ENCODE measurements around the gene ZNF341. TPM values are rescaled to one million over a fixed set of nuclear protein-coding genes. Genes with fewer than 3 reads are reported as not detected.
A peak's percentile ranks its signal among the peaks of the same experiment; 100 is the strongest.

ZNF341 gene
- total and polyA plus RNA-seq, 8 donors, result 3.4 to 5.2 (median 4.2) TPM

- Histone ChIP-seq H3K27me3 (no peaks in the 10 kb centered on the region), H3K36me3 (peaks cover 0 to 11% of the 10 kb centered on the region in 2 donors), H3K4me3 (no peak overlapping the region), H3K4me1 (peaks cover 14 to 28% of the 10 kb centered on the region in 2 donors), H3K9me3 (no peaks in the 10 kb centered on the region), H3K27ac (peak overlapping the region; percentile 3 to 21)
- TF ChIP-seq CTCF (IDR thresholded peaks at IDR 0.05), result no peak
- intact Hi-C loops (cut with DNase I), result no loop called here
- DNase-seq, result peak in 3 of 4 donors; percentile 26 to 65 (median 34)
- no peak for ATAC-seq
Measured at GRCh38 chr20:33793011-33793931, 61.5 kb downstream of the ZNF341 start.

- no peaks in the 10 kb centered on the region for H3K9me3 ChIP-seq
- H3K27ac ChIP-seq, result peak overlapping the region in 1 of 2 donors; percentile 33
- peaks cover 3 to 20% of the 10 kb centered on the region in 2 donors for H3K4me1 ChIP-seq
- H3K27me3 ChIP-seq, result no peaks in the 10 kb centered on the region
- H3K4me3 ChIP-seq, result no peak overlapping the region
- H3K36me3 ChIP-seq, result peaks cover 0 to 3% of the 10 kb centered on the region in 2 donors
- no peak for TF ChIP-seq CTCF (IDR thresholded peaks at IDR 0.05)
- intact Hi-C loops (cut with DNase I), result no loop called here
- DNase-seq (peak in 2 of 4 donors; percentile 64 to 83), ATAC-seq (peak; percentile 92)
Measured at GRCh38 chr20:33796263-33796906, 64.6 kb downstream of the ZNF341 start.

GRCh38 chr20:33796907-33797544, 65.2 kb downstream of the ZNF341 start:
- Histone ChIP-seq H3K27me3 (no peaks in the 10 kb centered on the region), H3K9me3 (no peaks in the 10 kb centered on the region), H3K27ac (no peak overlapping the region), H3K4me1 (peaks cover 3 to 18% of the 10 kb centered on the region in 2 donors), H3K4me3 (no peak overlapping the region), H3K36me3 (no peaks in the 10 kb centered on the region)
- ATAC-seq, result no peak
- DNase-seq, result no peak
- intact Hi-C loops (cut with DNase I), result no loop called here
- TF ChIP-seq CTCF (IDR thresholded peaks at IDR 0.05), result no peak

- Histone ChIP-seq H3K27me3 (no peaks in the 10 kb centered on the region), H3K9me3 (no peaks in the 10 kb centered on the region), H3K27ac (no peak overlapping the region), H3K36me3 (no peaks in the 10 kb centered on the region), H3K4me3 (no peak overlapping the region), H3K4me1 (peaks cover 0 to 4% of the 10 kb centered on the region in 2 donors)
- no peak for TF ChIP-seq CTCF (IDR thresholded peaks at IDR 0.05)
- ATAC-seq (no peak), DNase-seq (no peak)
- intact Hi-C loops (cut with DNase I), result no loop called here
Measured at GRCh38 chr20:33798444-33798843, 66.6 kb downstream of the ZNF341 start.

- peak; percentile 14 for ATAC-seq
- intact Hi-C loops (cut with DNase I), result no loop called here
Measured at GRCh38 chr20:33803921-33804337, 72.1 kb downstream of the ZNF341 start.

More at GRCh38 chr20:33803921-33804337, 72.1 kb downstream of the ZNF341 start:
- no peaks in the 10 kb centered on the region for H3K27me3 ChIP-seq
- TF ChIP-seq CTCF (IDR thresholded peaks at IDR 0.05), result no peak
- H3K9me3 ChIP-seq, result no peaks in the 10 kb centered on the region
- DNase-seq, result no peak
- no peak overlapping the region for H3K4me3 ChIP-seq
- no peak overlapping the region for H3K27ac ChIP-seq
- H3K36me3 ChIP-seq, result no peaks in the 10 kb centered on the region
- H3K4me1 ChIP-seq, result no peaks in the 10 kb centered on the region

Data from left lung (tissue), 10 donors.